NCI-H2227 (cell line): ENCODE results near the gene SBF2.

Experiments
- DNase-seq: peaks from one replicate; lab custom pipeline; 2025; ENCODE audit not compliant: unreplicated experiment; lab: John Stamatoyannopoulos, UW

Gene SBF2

GRCh38 chr11:10293423-10294289 lies at the start of gene SBF2:
Gene SBF2, minus strand, starts transcription at chr11:10294219. Its CDS starts 150 bp downstream, at chr11:10294069.
- peak; percentile 92 for DNase-seq

GRCh38 chr11:10338287-10338686 lies 44.3 kb upstream of the SBF2 start:
- DNase-seq: no peak

- DNase-seq: no peak
Measured at GRCh38 chr11:10333490-10333889, 39.5 kb upstream of the SBF2 start.

GRCh38 chr11:10331548-10332289 lies 37.7 kb upstream of the SBF2 start:
- DNase-seq: no peak

GRCh38 chr11:10329935-10330334 lies 35.9 kb upstream of the SBF2 start:
- DNase-seq: no peak

GRCh38 chr11:10329356-10329755 lies 35.3 kb upstream of the SBF2 start:
- DNase-seq: no peak

GRCh38 chr11:10328314-10329098 lies 34.5 kb upstream of the SBF2 start:
- no peak for DNase-seq

GRCh38 chr11:10327254-10327653 lies 33.2 kb upstream of the SBF2 start:
- DNase-seq: no peak

GRCh38 chr11:10326012-10326964 lies 32.3 kb upstream of the SBF2 start:
- DNase-seq: no peak

- no peak for DNase-seq
Measured at GRCh38 chr11:10325277-10326011, 31.4 kb upstream of the SBF2 start.

- no peak for DNase-seq
Measured at GRCh38 chr11:10324474-10324873, 30.5 kb upstream of the SBF2 start.

- no peak for DNase-seq
Measured at GRCh38 chr11:10323793-10324170, 29.8 kb upstream of the SBF2 start.

- peak; percentile 70 for DNase-seq
Measured at GRCh38 chr11:10322830-10323792, 29.1 kb upstream of the SBF2 start.

- DNase-seq: no peak
Measured at GRCh38 chr11:10322401-10322800, 28.4 kb upstream of the SBF2 start.

GRCh38 chr11:10320736-10321465 lies 26.9 kb upstream of the SBF2 start:
- no peak for DNase-seq

GRCh38 chr11:10319702-10320558 lies 25.9 kb upstream of the SBF2 start:
- DNase-seq: no peak

- no peak for DNase-seq
Measured at GRCh38 chr11:10318527-10318802, 24.4 kb upstream of the SBF2 start.
